ENCODE data around the gene RMRP.
"Not testable (repeated sequence)": the region's sequence is repeated elsewhere in the genome, so short reads cannot be mapped to it uniquely, and the experiment has no call there.

RMRP gene

GRCh38 chr9:35665471-35665818 is 7.6 kb upstream of the RMRP start:
- DNase-seq (ENCODE audit: low read depth, low spot score): no peak

GRCh38 chr9:35664531-35665470 is 7.0 kb upstream of the RMRP start, which contains the start of gene ARHGEF39:
TSS of gene ARHGEF39 (minus strand) at chr9:35665195. CDS start at chr9:35665169, 26 bp downstream.
- DNase-seq (ENCODE audit: low read depth, low spot score): peak; percentile 36

- no peak for DNase-seq (ENCODE audit: low read depth, low spot score)
Measured at GRCh38 chr9:35662437-35662836, 4.6 kb upstream of the RMRP start.

GRCh38 chr9:35661756-35662350 is 4.0 kb upstream of the RMRP start:
- no peak for DNase-seq (ENCODE audit: low read depth, low spot score)

GRCh38 chr9:35660966-35661415 is 3.2 kb upstream of the RMRP start:
- DNase-seq (ENCODE audit: low read depth, low spot score): no peak

GRCh38 chr9:35659340-35659739 is 1.5 kb upstream of the RMRP start:
- no peak for DNase-seq (ENCODE audit: low read depth, low spot score)

GRCh38 chr9:35658968-35659220 is 1.1 kb upstream of the RMRP start:
- no peak for DNase-seq (ENCODE audit: low read depth, low spot score)

GRCh38 chr9:35658137-35658967 is 533 bp upstream of the RMRP start, which contains the start of gene CCDC107:
TSS of gene CCDC107 (plus strand) at chr9:35658292. CDS start at chr9:35658380, 88 bp downstream.
- DNase-seq (ENCODE audit: low read depth, low spot score): peak; percentile 53

- peak; percentile 44 for DNase-seq (ENCODE audit: low read depth, low spot score)
Measured at GRCh38 chr9:35656831-35657545, 831 bp downstream of the RMRP start.

GRCh38 chr9:35656348-35656747 is 1.5 kb downstream of the RMRP start:
- no peak for DNase-seq (ENCODE audit: low read depth, low spot score)

GRCh38 chr9:35653611-35654010 is 4.2 kb downstream of the RMRP start:
- no peak for DNase-seq (ENCODE audit: low read depth, low spot score)

- DNase-seq (ENCODE audit: low read depth, low spot score): no peak
Measured at GRCh38 chr9:35652829-35653209, 5.0 kb downstream of the RMRP start.

- DNase-seq (ENCODE audit: low read depth, low spot score): peak; percentile 31
Measured at GRCh38 chr9:35651956-35652828, 5.6 kb downstream of the RMRP start.

GRCh38 chr9:35650341-35651158 is 7.3 kb downstream of the RMRP start, which contains the start of gene SIT1:
TSS of gene SIT1 (minus strand) at chr9:35650931. CDS start at chr9:35650853, 78 bp downstream.
- DNase-seq (ENCODE audit: low read depth, low spot score): no peak

GRCh38 chr9:35649431-35650340 is 8.1 kb downstream of the RMRP start:
- DNase-seq (ENCODE audit: low read depth, low spot score): no peak

GRCh38 chr9:35646533-35647265 is 11.1 kb downstream of the RMRP start:
- DNase-seq (ENCODE audit: low read depth, low spot score): peak; percentile 69

GRCh38 chr9:35646153-35646532 is 11.7 kb downstream of the RMRP start:
- DNase-seq (ENCODE audit: low read depth, low spot score): no peak

GRCh38 chr9:35645736-35646135 is 12.1 kb downstream of the RMRP start:
- not testable (repeated sequence) for DNase-seq (ENCODE audit: low read depth, low spot score)
